Stomach (tissue), 4 donors: ENCODE results near the gene ARL1.

Source experiments
- CTCF ChIP-seq, 7 experiments: fragments of 450-650 bp in 4 of 7; fragments of 200-600 bp in 3 of 7; sonication (generic) in 3 of 7; IDR thresholded peaks; one replicate each; pipeline ENCODE4 v1.5.1; 2016 to 2019; ENCODE audit warnings: antibody characterized with exemption in 7 of 7, control low read depth in 2 of 7, mild to moderate bottlenecking in 1 of 7
- EP300 ChIP-seq: sonication (generic); formaldehyde crosslinking; IDR thresholded peaks from one replicate; pipeline ENCODE4 v1.6.1; 2017; ENCODE audit warnings: antibody characterized with exemption
- POLR2A ChIP-seq, 4 donors: fragments of 450-650 bp; IDR thresholded peaks; one replicate each; pipeline ENCODE4 v1.6.1; 2016; ENCODE audit warnings: antibody characterized with exemption in 4 of 4, control low read depth in 2 of 4, mild to moderate bottlenecking in 1 of 4, moderate library complexity in 1 of 4
- POLR2AphosphoS5 ChIP-seq, 3 donors: sonication (generic); formaldehyde crosslinking; IDR thresholded peaks; one replicate each; pipeline ENCODE4 v1.6.1; 2016; ENCODE audit warnings: antibody characterized with exemption in 3 of 3

DNA sequence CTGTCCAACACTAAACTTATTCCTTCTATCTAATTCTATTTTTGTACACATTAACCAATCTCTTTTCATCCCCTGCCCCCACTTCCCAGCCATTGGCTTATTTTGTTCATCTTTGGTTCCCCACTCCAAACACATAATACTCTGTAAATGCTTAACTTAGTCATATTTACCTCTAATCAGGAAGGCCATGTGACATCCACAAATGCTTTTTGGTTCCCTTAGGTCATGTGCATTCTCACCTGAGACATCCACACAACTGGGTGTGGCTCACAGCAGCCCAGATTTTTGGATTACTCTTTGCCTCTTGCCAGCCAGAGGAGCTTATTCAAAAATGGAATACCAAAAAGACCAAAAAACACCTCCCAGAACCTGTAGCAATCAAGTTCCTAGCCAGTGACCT, 28.4 kb downstream of the ARL1 start:
- no peak for TF ChIP-seq CTCF (IDR thresholded peaks at IDR 0.05)
- no peak for TF ChIP-seq POLR2A (IDR thresholded peaks at IDR 0.05)
- no peak for TF ChIP-seq POLR2AphosphoS5 (IDR thresholded peaks at IDR 0.05)
- TF ChIP-seq EP300: no peak
